ENCODE measurements around the gene AKAP8L.
A peak's percentile ranks its signal among the peaks of the same experiment; 100 is the strongest.

Gene AKAP8L

DNA sequence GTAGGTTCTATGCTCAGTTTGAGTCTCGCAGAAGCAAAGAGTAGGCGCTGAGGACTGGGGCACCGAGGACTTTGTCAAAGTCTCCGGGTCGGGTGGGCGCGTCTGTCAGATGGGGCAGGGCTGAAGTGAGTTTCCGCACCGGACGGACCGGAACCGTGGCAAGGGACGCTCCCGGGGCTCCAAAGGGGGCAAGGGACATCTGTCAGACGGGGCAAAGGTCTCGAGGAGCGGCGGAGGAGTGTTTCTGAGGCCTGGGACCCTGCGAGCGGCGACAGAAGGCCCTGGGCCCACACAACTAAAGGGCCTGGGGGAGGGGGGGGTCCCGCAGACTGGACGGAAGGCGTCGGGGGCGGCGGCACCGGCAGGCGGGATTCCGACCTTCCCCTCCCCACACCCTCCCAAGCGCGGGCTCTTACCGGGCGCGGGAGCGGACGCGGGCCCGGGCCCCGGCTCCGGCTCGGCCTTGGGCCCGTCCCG, 13.3 kb upstream of the AKAP8L start:
- TF ChIP-seq POLR2AphosphoS5 (IDR thresholded peaks at IDR 0.05; ENCODE audit: borderline replicate concordance, low read depth, low read length) (no peak), EZH2 (IDR thresholded peaks at IDR 0.05) (no peak), FOXP2 (optimal IDR thresholded peaks at IDR 0.05; ENCODE audit: control extremely low read depth, extremely low read length, insufficient read depth) (no peak)
- H3K27ac ChIP-seq = peak overlapping the region; percentile 71
- H3K4me3 ChIP-seq = peak overlapping the region; percentile 85
- peak overlapping the region; percentile 95 for H3K9ac ChIP-seq (ENCODE audit: insufficient read length)
- H3K9me3 ChIP-seq (ENCODE audit: low read depth, low read length) = no peaks in the 10 kb centered on the region
- no peak for DNase-seq (ENCODE audit: low read depth, low spot score)
- peaks cover 21% of the 10 kb centered on the region for H3K36me3 ChIP-seq (ENCODE audit: insufficient read depth, low read length)

DNA sequence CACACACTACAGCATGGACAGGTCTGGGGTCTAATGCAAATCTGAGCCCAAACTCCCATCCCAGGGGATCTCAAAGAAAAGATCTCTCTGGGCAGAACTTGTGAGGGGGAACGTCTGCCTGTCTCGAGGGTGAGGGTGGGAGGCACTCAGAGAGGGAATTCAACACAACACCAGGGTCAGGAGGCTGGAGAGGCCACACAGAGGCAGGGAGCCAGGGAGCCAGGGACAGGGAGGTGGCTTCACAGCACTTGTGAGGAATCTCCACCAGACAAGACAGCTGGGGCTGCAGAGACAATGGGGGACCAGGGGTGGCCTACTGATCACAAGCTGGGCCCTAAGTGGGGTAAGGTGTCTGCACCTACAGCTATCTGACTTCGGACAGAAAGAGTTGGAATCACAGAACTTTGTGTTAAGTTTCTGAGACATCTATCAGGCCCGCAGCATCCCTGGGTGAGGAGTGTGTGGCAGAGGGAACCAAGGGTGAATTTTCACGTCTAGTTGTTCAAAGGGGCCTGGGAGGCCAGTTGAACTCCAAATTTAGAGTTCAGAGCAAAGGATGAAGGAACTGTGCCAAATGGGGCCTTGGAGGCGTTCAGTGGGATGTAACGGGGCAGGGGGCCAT, 12.7 kb upstream of the AKAP8L start:
- peaks cover 26% of the 10 kb centered on the region for H3K36me3 ChIP-seq (ENCODE audit: insufficient read depth, low read length)
- H3K27ac ChIP-seq = peak overlapping the region; percentile 71; the same call in 1 of the 2 replicates

DNA sequence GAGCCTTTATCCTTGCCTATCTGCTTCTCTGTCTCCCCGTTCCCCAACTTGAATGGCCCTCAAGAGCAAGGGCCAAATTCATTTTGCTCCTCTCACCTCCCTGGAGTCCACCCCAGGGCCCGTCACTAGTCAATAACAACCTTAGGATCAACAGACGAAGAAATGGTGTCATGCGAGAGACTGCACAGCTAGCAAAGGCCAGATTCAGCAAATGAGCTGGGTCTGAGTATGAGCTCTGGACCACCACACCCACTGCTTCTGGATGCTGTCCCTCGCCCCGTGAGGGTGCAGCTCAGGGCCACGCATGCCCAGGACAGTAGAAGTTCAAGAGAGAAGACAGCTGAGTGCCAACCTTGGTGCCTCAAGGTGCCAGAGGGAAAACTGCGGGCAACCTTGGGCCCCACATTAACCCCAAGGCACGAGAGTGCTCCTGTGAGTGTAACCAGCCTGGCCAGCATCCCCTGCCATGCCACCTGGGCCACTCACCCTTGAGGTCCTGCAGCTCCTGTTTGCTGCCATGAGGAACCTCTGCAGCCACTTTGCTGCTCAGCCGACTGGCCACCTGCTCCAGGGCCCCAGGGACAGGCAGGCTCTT, 11.8 kb upstream of the AKAP8L start:
- no peak overlapping the region for H3K9ac ChIP-seq (ENCODE audit: insufficient read length)
- no peak for DNase-seq (ENCODE audit: low read depth, low spot score)
- H3K27ac ChIP-seq = no peak overlapping the region
- peaks cover 34% of the 10 kb centered on the region for H3K36me3 ChIP-seq (ENCODE audit: insufficient read depth, low read length)
- TF ChIP-seq FOXP2 (optimal IDR thresholded peaks at IDR 0.05; ENCODE audit: control extremely low read depth, extremely low read length, insufficient read depth) (no peak), EZH2 (IDR thresholded peaks at IDR 0.05) (no peak), POLR2AphosphoS5 (IDR thresholded peaks at IDR 0.05; ENCODE audit: borderline replicate concordance, low read depth, low read length) (no peak)
- H3K4me3 ChIP-seq = peak overlapping the region; percentile 85
- H3K9me3 ChIP-seq (ENCODE audit: low read depth, low read length) = no peaks in the 10 kb centered on the region

More for the DNA sequence above, 12.7 kb upstream of the AKAP8L start:
- Histone ChIP-seq H3K4me3 (peak overlapping the region; percentile 85), H3K9me3 (ENCODE audit: low read depth, low read length) (no peaks in the 10 kb centered on the region), H3K9ac (ENCODE audit: insufficient read length) (peak overlapping the region; percentile 95)
- TF ChIP-seq FOXP2 (optimal IDR thresholded peaks at IDR 0.05; ENCODE audit: control extremely low read depth, extremely low read length, insufficient read depth) (no peak), POLR2AphosphoS5 (IDR thresholded peaks at IDR 0.05; ENCODE audit: borderline replicate concordance, low read depth, low read length) (no peak), EZH2 (IDR thresholded peaks at IDR 0.05) (no peak)
- no peak for DNase-seq (ENCODE audit: low read depth, low spot score)

DNA sequence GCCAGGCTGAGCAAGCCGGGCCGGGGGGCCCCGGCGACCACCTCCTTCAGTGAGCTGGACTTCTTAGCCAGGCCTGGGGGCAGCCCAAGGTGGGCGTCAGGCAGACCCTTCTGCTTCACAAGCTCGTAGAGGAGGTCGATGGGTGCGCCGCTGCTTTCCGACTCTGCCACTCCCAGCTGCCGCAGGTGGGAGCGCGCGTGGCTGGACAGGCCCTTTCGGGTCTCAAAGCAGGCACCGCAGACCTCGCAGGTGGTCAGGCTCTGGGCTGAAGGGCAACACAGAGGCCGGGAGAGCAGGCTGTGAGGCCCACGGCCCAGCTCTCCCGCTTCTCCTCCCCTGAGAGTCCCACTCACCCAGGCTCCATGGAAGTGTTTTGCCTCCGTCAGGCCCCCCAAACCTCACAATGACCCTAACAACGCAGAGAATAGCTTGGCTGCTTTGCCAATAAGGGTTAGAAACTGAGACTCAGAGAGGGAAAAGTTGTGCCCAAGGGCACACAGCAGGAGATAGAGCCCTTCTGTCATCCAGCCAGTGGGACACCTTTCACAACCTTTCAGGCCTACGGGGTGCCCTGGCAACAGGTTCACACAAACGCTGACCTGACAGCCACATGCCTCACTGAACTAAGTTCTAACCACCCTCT, 11.2 kb upstream of the AKAP8L start:
- H3K36me3 ChIP-seq (ENCODE audit: insufficient read depth, low read length) = peaks cover 40% of the 10 kb centered on the region

DNA sequence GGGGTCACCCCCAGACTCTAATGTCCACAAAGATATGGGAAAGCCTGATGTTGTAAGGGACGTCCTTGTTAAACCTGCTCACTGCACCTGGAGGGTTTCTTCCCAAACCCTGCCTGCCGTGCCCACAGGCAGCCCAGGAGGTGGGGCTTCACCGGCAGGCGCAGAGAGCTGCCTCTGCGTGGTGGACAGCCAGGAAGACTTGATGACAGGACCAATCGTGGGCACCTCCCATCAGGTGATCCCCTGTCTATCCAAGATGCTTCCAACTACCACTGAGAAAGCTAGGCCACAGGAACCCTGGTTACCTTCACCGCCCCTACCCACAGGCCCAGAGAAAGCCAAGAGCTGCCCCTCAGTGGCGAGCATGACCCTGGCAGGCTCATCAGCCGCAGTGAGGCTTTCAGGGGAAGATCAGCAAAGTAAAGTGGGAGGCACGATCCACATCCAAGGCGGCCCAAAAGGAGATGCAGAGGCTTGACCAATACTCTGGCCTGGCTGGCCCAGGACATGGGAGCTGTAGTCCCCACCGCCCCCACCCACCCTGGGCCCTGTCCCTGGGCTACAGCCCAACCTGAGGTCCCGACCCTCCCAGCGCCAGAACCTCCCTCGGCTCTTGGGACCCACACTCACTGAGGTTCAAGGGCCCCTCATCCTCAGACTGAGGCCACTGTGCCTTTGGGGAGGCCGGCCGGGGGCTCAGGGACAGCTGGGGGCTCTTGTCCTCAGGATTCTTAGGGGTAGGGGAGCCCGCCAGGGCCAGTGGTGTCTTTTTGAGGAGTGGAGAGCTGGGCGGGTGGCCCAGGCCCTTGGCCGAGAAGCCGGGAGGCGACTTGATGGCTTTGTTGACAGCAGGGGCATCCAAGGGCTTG, 10.4 kb upstream of the AKAP8L start:
- no peak overlapping the region for H3K27ac ChIP-seq
- no peak for TF ChIP-seq POLR2AphosphoS5 (IDR thresholded peaks at IDR 0.05; ENCODE audit: borderline replicate concordance, low read depth, low read length)
- TF ChIP-seq FOXP2 (optimal IDR thresholded peaks at IDR 0.05; ENCODE audit: control extremely low read depth, extremely low read length, insufficient read depth) = no peak
- TF ChIP-seq EZH2 (IDR thresholded peaks at IDR 0.05) = no peak

More for the DNA sequence above, 11.2 kb upstream of the AKAP8L start:
- Histone ChIP-seq H3K27ac (no peak overlapping the region), H3K9ac (ENCODE audit: insufficient read length) (no peak overlapping the region), H3K9me3 (ENCODE audit: low read depth, low read length) (no peaks in the 10 kb centered on the region), H3K4me3 (no peak overlapping the region)
- no peak for DNase-seq (ENCODE audit: low read depth, low spot score)
- TF ChIP-seq POLR2AphosphoS5 (IDR thresholded peaks at IDR 0.05; ENCODE audit: borderline replicate concordance, low read depth, low read length) = no peak
- no peak for TF ChIP-seq FOXP2 (optimal IDR thresholded peaks at IDR 0.05; ENCODE audit: control extremely low read depth, extremely low read length, insufficient read depth)
- no peak for TF ChIP-seq EZH2 (IDR thresholded peaks at IDR 0.05)

DNA sequence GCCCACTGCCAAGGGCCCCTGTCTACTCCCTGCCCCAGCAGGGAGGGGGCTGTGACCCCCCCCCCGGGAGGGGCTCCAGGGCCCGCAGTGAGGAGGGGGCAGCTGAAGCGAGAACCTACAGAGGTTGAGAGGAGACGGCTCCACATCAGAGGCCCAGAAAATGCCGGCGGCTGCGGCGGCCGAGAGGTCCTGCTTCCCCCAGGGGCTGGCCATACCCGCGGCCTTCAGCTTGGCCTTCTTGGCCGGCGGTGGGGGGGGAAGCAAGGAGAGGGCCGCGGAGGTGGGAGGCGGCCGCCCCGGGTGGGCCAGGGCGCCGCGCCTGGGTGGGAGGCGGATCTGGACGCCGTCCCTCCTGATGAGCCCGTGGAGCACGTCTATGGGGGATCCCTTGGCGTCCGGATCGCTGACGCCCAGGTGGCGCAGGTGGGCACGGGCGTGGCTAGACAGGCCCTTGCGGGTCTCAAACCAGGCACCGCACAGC, 9.2 kb upstream of the AKAP8L start:
- no peak overlapping the region for H3K9ac ChIP-seq (ENCODE audit: insufficient read length)
- H3K9me3 ChIP-seq (ENCODE audit: low read depth, low read length) = peaks cover 6% of the 10 kb centered on the region; the same call in 1 of the 2 replicates
- TF ChIP-seq EZH2 (IDR thresholded peaks at IDR 0.05) = no peak
- TF ChIP-seq POLR2AphosphoS5 (IDR thresholded peaks at IDR 0.05; ENCODE audit: borderline replicate concordance, low read depth, low read length) = no peak
- TF ChIP-seq FOXP2 (optimal IDR thresholded peaks at IDR 0.05; ENCODE audit: control extremely low read depth, extremely low read length, insufficient read depth) = no peak
- peaks cover 59% of the 10 kb centered on the region for H3K36me3 ChIP-seq (ENCODE audit: insufficient read depth, low read length)
- DNase-seq (ENCODE audit: low read depth, low spot score) = no peak
- no peak overlapping the region for H3K4me3 ChIP-seq
- H3K27ac ChIP-seq = no peak overlapping the region

More for the DNA sequence above, 10.4 kb upstream of the AKAP8L start:
- DNase-seq (ENCODE audit: low read depth, low spot score) = no peak
- H3K4me3 ChIP-seq = no peak overlapping the region
- no peak overlapping the region for H3K9ac ChIP-seq (ENCODE audit: insufficient read length)
- H3K9me3 ChIP-seq (ENCODE audit: low read depth, low read length) = no peaks in the 10 kb centered on the region
- peaks cover 47% of the 10 kb centered on the region for H3K36me3 ChIP-seq (ENCODE audit: insufficient read depth, low read length)

DNA sequence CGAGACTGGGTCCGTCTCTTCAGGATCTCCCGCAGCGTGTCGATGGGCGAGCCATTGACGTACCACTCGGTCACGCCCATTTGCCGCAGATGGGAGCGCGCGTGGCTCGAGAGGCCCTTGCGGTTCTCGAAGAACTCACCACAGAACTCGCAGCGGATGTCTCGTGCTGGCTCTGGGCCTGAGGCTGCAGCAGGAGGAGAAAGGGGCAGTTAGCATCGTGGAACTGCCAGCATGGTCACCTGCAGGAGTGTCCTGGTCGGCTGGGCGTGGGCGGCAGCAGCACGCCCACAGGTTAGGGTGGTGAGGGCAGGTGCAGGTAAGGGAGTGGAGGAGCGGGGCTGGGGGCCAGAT, 8.5 kb upstream of the AKAP8L start:
- DNase-seq (ENCODE audit: low read depth, low spot score) = no peak
- Histone ChIP-seq H3K27ac (no peak overlapping the region), H3K36me3 (ENCODE audit: insufficient read depth, low read length) (peaks cover 66% of the 10 kb centered on the region), H3K4me3 (no peak overlapping the region), H3K9ac (ENCODE audit: insufficient read length) (no peak overlapping the region), H3K9me3 (ENCODE audit: low read depth, low read length) (peaks cover 6% of the 10 kb centered on the region; the same call in 1 of the 2 replicates)
- TF ChIP-seq POLR2AphosphoS5 (IDR thresholded peaks at IDR 0.05; ENCODE audit: borderline replicate concordance, low read depth, low read length) (no peak), FOXP2 (optimal IDR thresholded peaks at IDR 0.05; ENCODE audit: control extremely low read depth, extremely low read length, insufficient read depth) (no peak), EZH2 (IDR thresholded peaks at IDR 0.05) (no peak)
